ENCODE data around the gene EPHA1. TPM values are rescaled to one million over a fixed set of nuclear protein-coding genes. Genes with fewer than 3 reads are reported as not detected.

EPHA1 gene
- total RNA-seq, 1 donor from 2014 or later, result 7.9 TPM

DNA sequence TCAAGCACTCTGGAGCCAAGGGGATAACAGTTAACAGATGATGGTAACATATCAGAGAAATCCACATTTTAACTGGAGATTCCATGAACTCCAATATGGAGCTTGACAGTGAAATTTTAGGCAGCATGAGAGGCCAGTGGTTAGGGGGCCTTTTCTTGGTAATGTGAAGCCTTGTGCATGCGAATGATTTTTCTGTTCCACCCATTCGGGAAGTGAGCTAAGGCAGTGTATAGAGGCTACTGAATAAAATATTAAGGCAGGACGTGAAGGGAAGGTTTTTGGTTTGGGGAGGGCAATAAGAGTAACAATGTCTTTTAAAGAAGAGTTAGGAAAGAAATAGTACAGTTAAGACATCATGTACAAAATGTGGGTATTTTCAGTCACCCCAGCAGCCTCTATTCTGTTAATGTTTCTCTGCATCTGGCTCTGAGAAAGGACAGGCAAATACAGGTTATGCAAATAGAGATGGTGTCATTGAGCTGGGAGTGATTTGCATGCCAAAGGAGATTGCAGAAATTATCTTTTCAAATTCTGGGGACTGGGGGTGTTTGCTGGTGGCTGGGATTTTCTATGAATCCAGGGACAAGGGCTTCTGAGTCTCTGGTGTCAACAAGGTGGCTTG lies 27.8 kb upstream of the EPHA1 start:
- TF ChIP-seq, protein P1, sequence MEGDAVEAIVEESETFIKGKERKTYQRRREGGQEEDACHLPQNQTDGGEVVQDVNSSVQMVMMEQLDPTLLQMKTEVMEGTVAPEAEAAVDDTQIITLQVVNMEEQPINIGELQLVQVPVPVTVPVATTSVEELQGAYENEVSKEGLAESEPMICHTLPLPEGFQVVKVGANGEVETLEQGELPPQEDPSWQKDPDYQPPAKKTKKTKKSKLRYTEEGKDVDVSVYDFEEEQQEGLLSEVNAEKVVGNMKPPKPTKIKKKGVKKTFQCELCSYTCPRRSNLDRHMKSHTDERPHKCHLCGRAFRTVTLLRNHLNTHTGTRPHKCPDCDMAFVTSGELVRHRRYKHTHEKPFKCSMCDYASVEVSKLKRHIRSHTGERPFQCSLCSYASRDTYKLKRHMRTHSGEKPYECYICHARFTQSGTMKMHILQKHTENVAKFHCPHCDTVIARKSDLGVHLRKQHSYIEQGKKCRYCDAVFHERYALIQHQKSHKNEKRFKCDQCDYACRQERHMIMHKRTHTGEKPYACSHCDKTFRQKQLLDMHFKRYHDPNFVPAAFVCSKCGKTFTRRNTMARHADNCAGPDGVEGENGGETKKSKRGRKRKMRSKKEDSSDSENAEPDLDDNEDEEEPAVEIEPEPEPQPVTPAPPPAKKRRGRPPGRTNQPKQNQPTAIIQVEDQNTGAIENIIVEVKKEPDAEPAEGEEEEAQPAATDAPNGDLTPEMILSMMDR (IDR thresholded peaks at IDR 0.05; ENCODE audit: insufficient read depth, low read length, poor library complexity, severe bottlenecking), result no peak
- H3K27me3 ChIP-seq (ENCODE audit: control insufficient read depth, insufficient read depth, low read length), result no peaks in the 10 kb centered on the region
- no peak overlapping the region for H3K4me3 ChIP-seq (ENCODE audit: low read depth, low read length)
- DNase-seq (ENCODE audit: low read depth), result no peak
- no peaks in the 10 kb centered on the region for H3K36me3 ChIP-seq (ENCODE audit: control insufficient read depth, insufficient read depth, low read length)

DNA sequence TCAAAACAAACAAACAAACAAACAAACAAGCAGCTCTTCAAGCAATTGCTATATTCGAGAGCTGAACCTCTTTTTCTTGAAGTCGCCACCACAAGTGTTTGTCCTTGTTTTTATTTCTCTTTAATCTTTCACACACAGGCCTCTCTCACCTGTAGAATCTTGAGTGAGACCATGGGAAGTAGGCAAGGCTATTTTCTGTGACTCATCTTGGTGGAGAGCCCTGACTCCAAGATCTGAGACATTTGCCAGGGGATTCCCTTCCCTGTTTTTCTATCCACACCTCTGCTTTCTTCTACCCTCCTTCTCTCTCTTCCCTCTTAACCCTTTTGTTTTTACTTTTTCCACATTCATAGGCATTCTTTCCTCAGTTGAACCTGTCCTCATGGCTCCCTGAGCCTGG lies 26.6 kb upstream of the EPHA1 start:
- H3K36me3 ChIP-seq (ENCODE audit: control insufficient read depth, insufficient read depth, low read length), result no peaks in the 10 kb centered on the region
- no peak for DNase-seq (ENCODE audit: low read depth)
- no peak overlapping the region for H3K4me3 ChIP-seq (ENCODE audit: low read depth, low read length)
- no peaks in the 10 kb centered on the region for H3K27me3 ChIP-seq (ENCODE audit: control insufficient read depth, insufficient read depth, low read length)
- TF ChIP-seq, protein P1 (IDR thresholded peaks at IDR 0.05; ENCODE audit: insufficient read depth, low read length, poor library complexity, severe bottlenecking), result no peak

DNA sequence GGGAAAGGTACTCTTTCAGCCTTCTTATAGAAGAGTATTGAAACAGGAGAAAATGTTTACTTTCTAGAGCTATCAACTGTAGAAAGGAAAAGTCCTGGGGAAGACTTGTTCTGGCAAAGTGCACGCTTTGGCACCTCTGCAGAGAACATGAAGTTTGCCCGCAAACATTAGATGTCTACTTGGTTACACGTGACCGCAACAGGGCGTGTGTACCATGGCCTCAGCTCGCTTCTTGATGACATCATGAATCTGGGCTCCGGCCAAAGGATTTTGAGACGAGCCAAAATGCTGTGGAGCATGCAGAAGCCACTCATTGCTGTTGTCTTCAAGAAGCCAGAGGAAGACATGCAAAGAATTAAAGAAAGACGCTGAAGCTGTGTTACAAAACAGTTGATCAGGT lies 26.0 kb upstream of the EPHA1 start:
- DNase-seq (ENCODE audit: low read depth), result no peak
- TF ChIP-seq, protein P1 (IDR thresholded peaks at IDR 0.05; ENCODE audit: insufficient read depth, low read length, poor library complexity, severe bottlenecking), result no peak
- Histone ChIP-seq H3K4me3 (ENCODE audit: low read depth, low read length) (no peak overlapping the region), H3K27me3 (ENCODE audit: control insufficient read depth, insufficient read depth, low read length) (no peaks in the 10 kb centered on the region), H3K36me3 (ENCODE audit: control insufficient read depth, insufficient read depth, low read length) (no peaks in the 10 kb centered on the region)

DNA sequence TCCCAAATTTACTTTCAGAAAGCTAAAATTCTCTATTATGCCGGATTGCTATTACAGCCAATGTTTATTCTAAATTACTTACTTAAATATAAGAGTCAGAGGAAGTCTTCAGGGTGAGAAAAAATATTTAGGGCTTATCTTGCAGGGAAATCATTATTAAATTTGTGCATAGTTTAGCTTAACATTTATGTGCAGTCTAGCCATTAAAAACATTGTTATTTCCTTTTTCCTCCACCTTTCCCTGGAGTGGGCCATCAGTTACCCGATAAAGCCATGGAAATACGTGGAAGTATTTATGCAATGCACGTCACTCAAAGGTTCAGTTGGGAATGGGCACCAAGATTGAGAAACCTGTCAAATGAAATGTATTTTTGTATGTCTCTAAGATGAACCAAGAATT lies 25.1 kb upstream of the EPHA1 start:
- H3K4me3 ChIP-seq (ENCODE audit: low read depth, low read length), result no peak overlapping the region
- H3K27me3 ChIP-seq (ENCODE audit: control insufficient read depth, insufficient read depth, low read length), result no peaks in the 10 kb centered on the region
- TF ChIP-seq, protein P1 (IDR thresholded peaks at IDR 0.05; ENCODE audit: insufficient read depth, low read length, poor library complexity, severe bottlenecking), result no peak
- no peak for DNase-seq (ENCODE audit: low read depth)
- H3K36me3 ChIP-seq (ENCODE audit: control insufficient read depth, insufficient read depth, low read length), result no peaks in the 10 kb centered on the region

DNA sequence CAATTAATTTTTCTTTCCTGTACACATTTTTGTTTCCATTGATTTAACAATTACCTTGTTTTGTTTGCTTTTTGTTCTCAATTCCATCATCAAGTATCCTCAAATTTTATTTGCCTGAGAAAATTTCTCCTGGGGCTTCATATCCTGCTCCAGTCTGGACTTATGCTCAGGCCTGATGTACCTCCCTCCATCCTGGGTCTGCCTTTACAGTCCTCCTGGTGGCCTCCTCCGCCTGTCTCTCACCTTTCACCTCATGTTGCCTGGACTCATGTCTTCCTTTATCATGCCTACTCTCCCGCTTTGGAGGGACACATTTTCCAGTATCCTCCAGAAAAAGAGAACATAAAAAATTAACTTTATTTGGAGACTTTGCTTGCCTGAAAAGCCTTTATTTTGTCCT lies 22.5 kb upstream of the EPHA1 start:
- TF ChIP-seq, protein P1 (IDR thresholded peaks at IDR 0.05; ENCODE audit: insufficient read depth, low read length, poor library complexity, severe bottlenecking), result no peak
- no peak overlapping the region for H3K4me3 ChIP-seq (ENCODE audit: low read depth, low read length)
- no peak for DNase-seq (ENCODE audit: low read depth)
- H3K27me3 ChIP-seq (ENCODE audit: control insufficient read depth, insufficient read depth, low read length), result no peaks in the 10 kb centered on the region
- H3K36me3 ChIP-seq (ENCODE audit: control insufficient read depth, insufficient read depth, low read length), result no peaks in the 10 kb centered on the region
